H1 (cell line): ENCODE measurements around the gene RABGGTA. TPM values are rescaled to one million over a fixed set of nuclear protein-coding genes. Genes with fewer than 3 reads are reported as not detected.

Experiments used
- CTCF ChIA-PET: fragments of 300-600 bp; sonication (Branson Sonifier 250); formaldehyde crosslinking; loops from one replicate; lab custom pipeline; 2021; ENCODE audit not compliant: partially characterized antibody; lab: Charles Lee
- POLR2A ChIA-PET: fragments of 300-600 bp; sonication (Branson Sonifier 250); formaldehyde crosslinking; loops from one replicate; lab custom pipeline; 2021; ENCODE audit warnings: inconsistent platforms; ENCODE audit not compliant: partially characterized antibody; lab: Charles Lee
- DNase-seq, 2 experiments: peaks; one replicate each; pipeline versions ENCODE4 v3.0.0 to v3.0.0-alpha.2; 2010 to 2022; ENCODE audit warnings: low spot score in 2 of 2, low read depth in 1 of 2, mixed read lengths in 1 of 2
- FAIRE-seq: peaks from 2 replicates; lab custom pipeline; 2011; peaks lifted over from hg19 to GRCh38; lab: Jason Lieb, UNC
- H2AFZ ChIP-seq: 2 replicates; pipeline ENCODE4 v1.8.1; 2012; ENCODE audit warnings: low read length, inconsistent platforms
- H2AK5ac ChIP-seq: 2 replicates; pipeline ENCODE4 v1.6.1; 2013; ENCODE audit warnings: low read depth, low read length
- H2BK120ac ChIP-seq: replicated peaks from 2 replicates; pipeline ENCODE3; 2013; ENCODE audit warnings: low read depth, low read length, inconsistent platforms
- H2BK12ac ChIP-seq: 2 replicates; pipeline ENCODE4 v1.6.1; 2013; ENCODE audit warnings: low read depth, low read length
- H2BK15ac ChIP-seq: 2 replicates; pipeline ENCODE4 v1.6.1; 2013; ENCODE audit warnings: low read length
- H2BK20ac ChIP-seq: 2 replicates; pipeline ENCODE4 v1.6.1; 2013; ENCODE audit warnings: low read length
- H2BK5ac ChIP-seq: 2 replicates; pipeline ENCODE4 v1.6.1; 2013; ENCODE audit warnings: low read depth, low read length
- H3K14ac ChIP-seq: 2 replicates; pipeline ENCODE4 v1.6.1; 2013; ENCODE audit warnings: inconsistent platforms; ENCODE audit not compliant: insufficient read length
- H3K18ac ChIP-seq: 2 replicates; pipeline ENCODE4 v1.6.1; 2013; ENCODE audit warnings: low read length; ENCODE audit errors: extremely low read depth
- H3K23ac ChIP-seq: 2 replicates; pipeline ENCODE4 v1.6.1; 2013; ENCODE audit warnings: inconsistent platforms; ENCODE audit not compliant: insufficient read length
- H3K23me2 ChIP-seq: 2 replicates; pipeline ENCODE4 v1.6.1; 2013; ENCODE audit warnings: low read depth, low read length
- H3K27ac ChIP-seq: 2 replicates; pipeline ENCODE4 v1.6.1; 2011; ENCODE audit warnings: low read depth, low read length, inconsistent platforms
- H3K27me3 ChIP-seq, 4 experiments: replicated peaks in 1 of 4; 1 replicate in 1 of 4; 2 replicates in 3 of 4; pipeline versions ENCODE4 v1.6.1 to v1.8.1; 2011 to 2013; ENCODE audit warnings: low read length in 3 of 4, mild to moderate bottlenecking in 3 of 4, inconsistent platforms in 2 of 4, mixed read lengths in 2 of 4, moderate library complexity in 1 of 4; ENCODE audit not compliant: control insufficient read depth in 3 of 4, insufficient read depth in 3 of 4; ENCODE audit errors: extremely low read depth in 1 of 4
- H3K36me3 ChIP-seq, 4 experiments: 2 replicates each; pipeline versions ENCODE4 v1.6.1 to v1.8.1; 2011 to 2013; ENCODE audit warnings: mild to moderate bottlenecking in 4 of 4, low read length in 3 of 4, moderate library complexity in 2 of 4, control low read depth in 1 of 4, inconsistent platforms in 1 of 4; ENCODE audit not compliant: insufficient read depth in 4 of 4, control insufficient read depth in 2 of 4
- H3K4ac ChIP-seq: replicated peaks from 2 replicates; pipeline ENCODE3; 2013; ENCODE audit warnings: low read length, low read depth, mixed read lengths, inconsistent platforms; ENCODE audit not compliant: insufficient read length
- H3K4me1 ChIP-seq, 4 experiments: replicated peaks in 1 of 4; 1 replicate in 1 of 4; 2 replicates in 3 of 4; pipeline versions ENCODE4 v1.6.1 to v1.8.1; 2011 to 2013; ENCODE audit warnings: low read length in 3 of 4, inconsistent platforms in 2 of 4, mixed read lengths in 1 of 4; ENCODE audit not compliant: insufficient read depth in 4 of 4, control insufficient read depth in 3 of 4
- H3K4me2 ChIP-seq, 2 experiments: 2 replicates each; pipeline versions ENCODE4 v1.6.1 to v1.8.1; 2011 to 2013; ENCODE audit warnings: low read depth in 2 of 2, low read length in 2 of 2, control low read depth in 1 of 2, inconsistent platforms in 1 of 2, mild to moderate bottlenecking in 1 of 2; ENCODE audit not compliant: insufficient read depth in 1 of 2
- H3K4me3 ChIP-seq, 4 experiments: fragments of 200-600, 300-600 bp in 1 of 4; sonication (generic), shearing (Covaris generic), sonication (Bioruptor Twin) in 1 of 4; 2 replicates each; pipeline versions ENCODE4 v1.5.1 to v1.8.1; 2011 to 2016; ENCODE audit warnings: low read length in 4 of 4, low read depth in 3 of 4, control low read depth in 2 of 4, inconsistent platforms in 2 of 4, mild to moderate bottlenecking in 2 of 4, mixed read lengths in 1 of 4, moderate library complexity in 1 of 4; ENCODE audit not compliant: insufficient read depth in 2 of 4; ENCODE audit errors: extremely low read depth in 1 of 4
- H3K56ac ChIP-seq: replicated peaks from 2 replicates; pipeline ENCODE3; 2013; ENCODE audit warnings: low read depth, mild to moderate bottlenecking, mixed read lengths, low read length, inconsistent platforms; ENCODE audit not compliant: insufficient read length
- H3K79me1 ChIP-seq: 2 replicates; pipeline ENCODE4 v1.6.1; 2013; ENCODE audit warnings: low read depth, low read length, control low read depth
- H3K79me2 ChIP-seq, 2 experiments: 2 replicates each; pipeline versions ENCODE4 v1.6.1 to v1.8.1; 2012 to 2013; ENCODE audit warnings: low read length in 2 of 2, mild to moderate bottlenecking in 2 of 2, inconsistent platforms in 1 of 2; ENCODE audit not compliant: insufficient read depth in 2 of 2, control insufficient read depth in 1 of 2
- H3K9ac ChIP-seq, 4 experiments: replicated peaks in 1 of 4; 1 replicate in 1 of 4; 2 replicates in 3 of 4; pipeline versions ENCODE4 v1.6.1 to v1.8.1; 2011 to 2013; ENCODE audit warnings: low read depth in 3 of 4, low read length in 3 of 4, control low read depth in 2 of 4, mild to moderate bottlenecking in 2 of 4, moderate library complexity in 2 of 4, inconsistent platforms in 1 of 4; ENCODE audit errors: extremely low read depth in 1 of 4
- H3K9me3 ChIP-seq, 2 experiments: 2 replicates each; pipeline versions ENCODE4 v1.6.1 to v1.8.1; 2012 to 2013; ENCODE audit warnings: mild to moderate bottlenecking in 2 of 2, moderate library complexity in 2 of 2, control low read depth in 1 of 2, inconsistent platforms in 1 of 2, low read depth in 1 of 2, low read length in 1 of 2, mixed read lengths in 1 of 2; ENCODE audit not compliant: insufficient read depth in 2 of 2
- H4K20me1 ChIP-seq, 2 experiments: replicated peaks in 1 of 2; 2 replicates each; pipeline versions ENCODE3 to v1.8.1; 2011 to 2013; ENCODE audit warnings: inconsistent platforms in 2 of 2, low read length in 2 of 2, mild to moderate bottlenecking in 1 of 2; ENCODE audit not compliant: insufficient read depth in 2 of 2, control insufficient read depth in 1 of 2
- H4K5ac ChIP-seq: 2 replicates; pipeline ENCODE4 v1.6.1; 2013; ENCODE audit warnings: low read length, low read depth, mixed read lengths, inconsistent platforms; ENCODE audit not compliant: insufficient read length
- H4K8ac ChIP-seq: 2 replicates; pipeline ENCODE4 v1.8.0; 2013; ENCODE audit warnings: mild to moderate bottlenecking, moderate library complexity, low read length, inconsistent platforms; ENCODE audit not compliant: insufficient read depth; ENCODE audit errors: extremely low read depth
- H4K91ac ChIP-seq: replicated peaks from 2 replicates; pipeline ENCODE3; 2013; ENCODE audit warnings: low read length, mixed read lengths, inconsistent platforms; ENCODE audit not compliant: insufficient read length
- ASH2L ChIP-seq: fragments of 200-600, 300-600 bp; sonication (generic); IDR thresholded peaks from one replicate; pipeline ENCODE4 v1.7.1; 2017; ENCODE audit warnings: low read length
- CBX5 ChIP-seq: fragments of 300-800, 300-1000 bp; sonication (generic); IDR thresholded peaks from 2 replicates; pipeline ENCODE4 v1.7.1; 2016; ENCODE audit warnings: antibody characterized with exemption, low read length, low read depth
- CBX8 ChIP-seq: fragments of 300-800, 300-1000 bp; sonication (generic); IDR thresholded peaks from 2 replicates; pipeline ENCODE4 v1.7.1; 2016; ENCODE audit warnings: low read depth, low read length, borderline replicate concordance
- EZH2 ChIP-seq: fragments of 200-600 bp; sonication (generic); IDR thresholded peaks from 2 replicates; pipeline ENCODE4 v1.7.1; 2012; ENCODE audit warnings: low read depth, mild to moderate bottlenecking, moderate library complexity, low read length, inconsistent platforms; ENCODE audit not compliant: severe bottlenecking
- HDAC6 ChIP-seq: IDR thresholded peaks from one replicate; pipeline ENCODE4 v1.7.1; 2012; ENCODE audit warnings: low read depth, mild to moderate bottlenecking, inconsistent platforms, low read length, moderate library complexity
- KDM4A ChIP-seq: IDR thresholded peaks from one replicate; pipeline ENCODE4 v1.7.1; 2012; ENCODE audit warnings: low read depth, mild to moderate bottlenecking, moderate library complexity, low read length, inconsistent platforms; ENCODE audit not compliant: severe bottlenecking
- POLR2A ChIP-seq, 2 experiments: IDR thresholded peaks; 1 replicate in 1 of 2; 2 replicates in 1 of 2; pipeline ENCODE4 v1.6.1; 2011; ENCODE audit warnings: low read depth in 2 of 2, low read length in 2 of 2, mild to moderate bottlenecking in 2 of 2; ENCODE audit errors: control extremely low read depth in 1 of 2
- POU5F1 ChIP-seq: IDR thresholded peaks from 2 replicates; pipeline ENCODE4 v1.6.1; 2011; ENCODE audit warnings: low read depth, mild to moderate bottlenecking, low read length, moderate library complexity
- WGBS, 2 experiments: shearing (Covaris generic) in 1 of 2; methylation state at CpG; one replicate each; pipeline versions ENCODE4 v1.1.6 to v1.1.7; 2013 to 2015; ENCODE audit warnings: low lambda C conversion rate in 2 of 2, mixed read lengths in 2 of 2, inconsistent platforms in 1 of 2, low coverage in 1 of 2, missing lambda C conversion rate in 1 of 2; ENCODE audit not compliant: insufficient replicate concordance in 2 of 2, insufficient coverage in 1 of 2, insufficient read length in 1 of 2; ENCODE audit errors: extremely low coverage in 1 of 2, missing lambda C conversion rate in 1 of 2; 5-methylcytosine and 5-hydroxymethylcytosine counted together
- polyA plus RNA-seq, 7 experiments: library from polyadenylated mRNA; depleted of rRNA in 3 of 7; stranded (reverse) in 5 of 7; unstranded in 2 of 7; fragments of >200 nt in 5 of 7; fragments of 200-250 nt in 2 of 7; gene quantifications; 1 replicate in 5 of 7; 2 replicates in 1 of 7; 4 replicates in 1 of 7; pipeline versions ENCODE4 v1.2.1 to v1.2.3, GENCODE V29; 2011 to 2013; ENCODE audit warnings: missing spikeins in 2 of 7, mixed read lengths in 2 of 7
- total RNA-seq: library from RNA; stranded (reverse); fragmentation: NEBNext Ultra II Directional; extraction: Animal tissue kit (Norgen Biotek cat#: 25700); gene quantifications from 2 replicates; pipeline ENCODE4 v1.2.1, GENCODE V29; 2021
- TF ChIP-seq, protein P1 (sequence below), 3 experiments: IDR thresholded peaks; 1 replicate in 2 of 3; 2 replicates in 1 of 3; pipeline versions ENCODE4 v1.5.1 to v1.6.1; 2011; ENCODE audit warnings: low read length in 3 of 3, mild to moderate bottlenecking in 3 of 3, inconsistent platforms in 2 of 3, low read depth in 1 of 3, moderate library complexity in 1 of 3; ENCODE audit not compliant: insufficient read depth in 1 of 3; ENCODE audit errors: control extremely low read depth in 1 of 3
- TF ChIP-seq, protein P2 (sequence below): IDR thresholded peaks from 2 replicates; pipeline ENCODE4 v1.6.1; 2012; ENCODE audit warnings: inconsistent platforms

Gene RABGGTA
- total and polyA plus RNA-seq, 2 of the 8 experiments (the other 6 are each of a cell fraction or from before 2014, with no cell fraction given) = 16.0 to 49.8 TPM

DNA sequence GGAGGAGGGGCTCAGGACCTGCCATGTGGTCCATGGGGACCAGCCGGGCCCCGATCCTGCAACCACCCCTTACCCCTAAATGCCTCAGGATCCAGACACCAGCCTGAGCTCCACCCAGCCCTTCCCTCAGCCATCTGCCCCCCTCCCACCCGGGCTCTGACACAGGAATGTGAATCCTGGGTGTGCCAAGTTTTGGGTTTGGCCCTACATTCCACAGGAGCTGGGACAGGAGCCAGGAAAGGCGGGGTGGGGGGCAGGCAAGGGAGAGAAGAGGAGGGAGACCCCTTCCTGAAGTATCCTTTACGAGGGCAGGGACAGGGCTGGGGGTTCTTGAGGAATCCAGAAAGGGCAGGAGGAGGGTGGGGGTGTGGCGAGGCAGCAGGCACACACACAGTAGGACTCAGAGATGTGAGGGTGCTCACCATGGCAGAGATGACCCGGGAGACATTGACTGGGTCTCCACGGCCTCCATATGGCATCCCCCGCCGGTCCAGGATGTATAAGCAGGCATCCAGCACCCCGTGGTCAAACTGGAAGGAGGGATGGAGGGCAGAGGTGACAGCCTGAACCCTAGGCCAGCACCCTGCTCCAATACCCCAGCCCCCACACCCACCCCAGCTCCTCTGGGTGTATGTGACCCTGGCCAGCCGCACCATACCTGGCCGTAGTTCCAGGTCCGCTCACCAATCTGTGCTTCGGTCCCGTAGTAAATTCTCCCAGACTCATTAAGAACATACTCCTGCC is 11.9 kb downstream of the RABGGTA start:
- no peak overlapping the region for H4K5ac ChIP-seq
- H3K27me3 ChIP-seq = no peaks in the 10 kb centered on the region; a peak in 1 of 7 replicates
- no peak overlapping the region for H2BK12ac ChIP-seq
- no peak overlapping the region for H2BK15ac ChIP-seq
- H2BK5ac ChIP-seq = no peak overlapping the region
- H2AK5ac ChIP-seq = no peak overlapping the region
- H3K27ac ChIP-seq = no peak overlapping the region
- no peaks in the 10 kb centered on the region for H3K36me3 ChIP-seq
- DNase-seq (no peak), FAIRE-seq (no peak)
- no peak overlapping the region for H3K18ac ChIP-seq
- CTCF ChIA-PET = interaction anchor here (0.5 to 3.6 kb wide), 7 partner anchors 12 to 1447 kb away, joined by 3 to 14 read pairs (median 4); partner anchors contain the start of genes CIDEB and RABGGTA
- no peaks in the 10 kb centered on the region for H3K23me2 ChIP-seq
- no peak overlapping the region for H2BK20ac ChIP-seq
- peaks cover 0 to 2% of the 10 kb centered on the region in 2 experiments for H4K20me1 ChIP-seq
- WGBS, 2 experiments = 92% methylated on average over 16 of the region's 16 CpGs; no CpG with 5 or more reads in 1 of the 2 experiments
- H3K14ac ChIP-seq = no peak overlapping the region
- no peak overlapping the region for H3K56ac ChIP-seq
- H3K79me2 ChIP-seq = no peaks in the 10 kb centered on the region
- peaks cover 0 to 2% (median 0%) of the 10 kb centered on the region in 4 experiments; a peak in 1 of 7 replicates for H3K4me1 ChIP-seq
- no peaks in the 10 kb centered on the region for H3K79me1 ChIP-seq
- H3K23ac ChIP-seq = no peak overlapping the region
- H3K9ac ChIP-seq = no peak overlapping the region
- H4K8ac ChIP-seq = peak overlapping the region; percentile 80
- H4K91ac ChIP-seq = no peak overlapping the region
- POLR2A ChIA-PET = interaction anchor here (0.7 to 3.9 kb wide), 4 partner anchors 9 to 45 kb away, joined by 3 to 14 read pairs (median 4); no protein-coding TSS in a partner anchor
- no peak overlapping the region for H3K4me3 ChIP-seq
- no peak overlapping the region for H3K4me2 ChIP-seq
- no peaks in the 10 kb centered on the region for H3K9me3 ChIP-seq
- no peak overlapping the region for H2BK120ac ChIP-seq
- H2AFZ ChIP-seq = no peak overlapping the region
- no peak overlapping the region for H3K4ac ChIP-seq
- TF ChIP-seq, protein P1, sequence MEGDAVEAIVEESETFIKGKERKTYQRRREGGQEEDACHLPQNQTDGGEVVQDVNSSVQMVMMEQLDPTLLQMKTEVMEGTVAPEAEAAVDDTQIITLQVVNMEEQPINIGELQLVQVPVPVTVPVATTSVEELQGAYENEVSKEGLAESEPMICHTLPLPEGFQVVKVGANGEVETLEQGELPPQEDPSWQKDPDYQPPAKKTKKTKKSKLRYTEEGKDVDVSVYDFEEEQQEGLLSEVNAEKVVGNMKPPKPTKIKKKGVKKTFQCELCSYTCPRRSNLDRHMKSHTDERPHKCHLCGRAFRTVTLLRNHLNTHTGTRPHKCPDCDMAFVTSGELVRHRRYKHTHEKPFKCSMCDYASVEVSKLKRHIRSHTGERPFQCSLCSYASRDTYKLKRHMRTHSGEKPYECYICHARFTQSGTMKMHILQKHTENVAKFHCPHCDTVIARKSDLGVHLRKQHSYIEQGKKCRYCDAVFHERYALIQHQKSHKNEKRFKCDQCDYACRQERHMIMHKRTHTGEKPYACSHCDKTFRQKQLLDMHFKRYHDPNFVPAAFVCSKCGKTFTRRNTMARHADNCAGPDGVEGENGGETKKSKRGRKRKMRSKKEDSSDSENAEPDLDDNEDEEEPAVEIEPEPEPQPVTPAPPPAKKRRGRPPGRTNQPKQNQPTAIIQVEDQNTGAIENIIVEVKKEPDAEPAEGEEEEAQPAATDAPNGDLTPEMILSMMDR (IDR thresholded peaks at IDR 0.05; ENCODE audit: control extremely low read depth in 1 of 3, insufficient read depth in 1 of 3, low read depth in 1 of 3, low read length in 3 of 3) = no peak
- no peak for TF ChIP-seq ASH2L
- no peak for TF ChIP-seq POU5F1
- TF ChIP-seq EZH2 = no peak
- no peak for TF ChIP-seq CBX5
- TF ChIP-seq, protein P2, sequence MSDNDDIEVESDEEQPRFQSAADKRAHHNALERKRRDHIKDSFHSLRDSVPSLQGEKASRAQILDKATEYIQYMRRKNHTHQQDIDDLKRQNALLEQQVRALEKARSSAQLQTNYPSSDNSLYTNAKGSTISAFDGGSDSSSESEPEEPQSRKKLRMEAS = no peak
- TF ChIP-seq POLR2A (IDR thresholded peaks at IDR 0.05; ENCODE audit: control extremely low read depth in 1 of 2, low read depth in 2 of 2, low read length in 2 of 2) = no peak
- no peak for TF ChIP-seq KDM4A
- TF ChIP-seq HDAC6 = no peak
- TF ChIP-seq CBX8 = no peak
